ENCODE measurements around the gene GAS7.

GAS7 gene

DNA sequence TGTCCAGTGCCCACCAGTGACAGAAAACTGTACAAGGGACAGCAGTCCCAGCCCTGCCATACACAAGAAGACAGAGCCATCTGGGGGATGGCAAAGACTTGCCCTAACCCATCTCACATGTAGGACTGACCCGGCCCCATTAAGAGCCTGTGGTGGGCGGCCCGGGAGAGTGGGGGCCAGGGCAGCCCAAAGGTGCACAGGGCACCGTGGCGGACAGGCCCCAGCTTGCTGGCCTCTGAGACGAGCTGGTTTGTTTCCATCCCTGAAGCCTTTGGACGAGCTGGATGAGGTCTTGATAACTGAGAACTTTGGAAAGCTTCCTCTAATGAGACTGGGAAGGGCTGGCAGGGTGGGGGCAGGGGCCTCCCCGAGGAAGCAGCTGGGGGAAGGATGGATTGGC lies 282.3 kb downstream of the GAS7 start:
- no peak for DNase-seq (ENCODE audit: low read depth in 2 of 2)

DNA sequence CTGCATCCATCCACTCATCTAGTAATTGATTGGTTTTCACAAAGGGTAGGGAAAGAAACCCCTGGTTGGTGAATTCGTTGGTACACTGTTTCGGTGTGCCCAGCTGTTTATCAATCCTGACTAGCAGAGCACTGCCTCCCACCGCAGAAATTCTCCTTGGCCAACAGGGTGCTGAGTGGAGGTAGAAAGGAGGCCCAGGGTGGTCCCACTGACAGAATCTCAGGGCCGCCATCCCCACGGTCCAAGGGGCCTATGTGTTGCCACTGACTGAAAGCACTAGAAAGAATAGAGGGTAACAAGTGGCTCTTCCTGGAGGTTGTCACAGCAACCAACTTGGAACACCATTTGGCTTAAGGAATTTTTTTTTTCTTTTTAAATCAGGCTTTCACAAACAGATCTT lies 284.9 kb downstream of the GAS7 start:
- DNase-seq (ENCODE audit: low read depth in 2 of 2), result no peak

DNA sequence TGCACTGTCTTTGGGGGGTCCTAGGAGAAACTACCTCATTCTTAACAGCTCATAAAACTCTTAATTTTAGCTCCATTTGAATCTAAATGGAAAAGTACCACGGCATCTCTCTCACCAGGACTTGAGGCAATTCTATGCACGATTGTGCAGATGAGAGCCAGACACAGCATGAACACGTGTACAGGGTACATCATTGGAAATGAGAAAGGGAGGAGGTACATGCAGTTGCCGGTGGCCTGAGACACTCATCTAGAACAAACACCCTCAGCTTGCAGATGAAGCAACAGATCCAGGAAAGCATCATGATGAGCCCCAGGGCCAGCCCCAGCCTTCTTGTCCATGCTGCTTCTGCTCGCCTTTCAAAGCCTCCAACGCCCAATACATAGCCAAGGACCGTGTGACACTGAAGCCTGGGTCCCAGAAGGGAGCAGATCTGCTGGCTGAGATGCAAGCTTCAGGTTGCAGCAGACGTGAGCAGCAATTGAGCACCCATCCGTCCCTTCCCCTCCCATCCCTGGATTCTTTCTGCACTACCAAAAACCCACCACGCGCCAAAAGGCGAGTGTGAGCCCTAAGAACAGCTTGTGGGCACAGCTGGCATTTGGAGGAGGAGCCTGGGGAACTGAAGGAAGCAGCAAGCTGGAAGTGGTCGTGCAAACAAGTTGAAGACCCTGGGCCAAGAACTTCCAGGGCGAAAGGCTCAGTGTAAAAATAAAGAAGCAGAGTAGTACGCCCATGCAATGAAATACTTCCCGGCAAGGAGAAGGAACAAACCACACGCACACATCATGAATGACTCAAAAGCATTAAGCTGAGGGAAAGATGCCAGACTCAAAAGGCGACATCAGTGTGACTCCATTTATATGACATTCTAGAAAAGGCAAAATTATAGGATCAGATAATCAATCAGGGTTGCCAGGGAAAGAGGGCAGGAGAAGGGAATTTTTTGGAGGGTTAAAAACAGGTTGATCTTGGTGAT lies 286.0 kb downstream of the GAS7 start:
- no peak for DNase-seq (ENCODE audit: low read depth in 2 of 2)

DNA sequence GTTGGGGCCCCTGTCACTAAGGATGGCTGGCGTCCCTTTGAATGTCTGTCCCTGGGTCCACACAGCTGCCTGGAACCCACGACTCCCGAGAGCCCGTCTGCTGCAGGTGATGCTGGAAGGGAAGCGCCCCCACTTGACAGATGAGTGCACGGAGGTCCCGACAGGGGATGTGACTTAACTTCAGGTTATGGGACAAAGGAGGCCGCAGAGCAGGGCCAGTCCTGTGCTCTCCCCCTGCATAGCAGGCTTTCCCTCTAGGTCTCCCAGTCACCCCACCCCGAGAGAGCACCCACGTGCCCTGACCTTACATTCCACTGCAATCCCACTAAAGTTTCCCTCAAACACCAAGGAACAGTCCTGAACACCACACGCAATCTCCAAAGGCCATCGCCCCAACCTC lies 287.3 kb downstream of the GAS7 start:
- no peak for DNase-seq (ENCODE audit: low read depth in 2 of 2)

DNA sequence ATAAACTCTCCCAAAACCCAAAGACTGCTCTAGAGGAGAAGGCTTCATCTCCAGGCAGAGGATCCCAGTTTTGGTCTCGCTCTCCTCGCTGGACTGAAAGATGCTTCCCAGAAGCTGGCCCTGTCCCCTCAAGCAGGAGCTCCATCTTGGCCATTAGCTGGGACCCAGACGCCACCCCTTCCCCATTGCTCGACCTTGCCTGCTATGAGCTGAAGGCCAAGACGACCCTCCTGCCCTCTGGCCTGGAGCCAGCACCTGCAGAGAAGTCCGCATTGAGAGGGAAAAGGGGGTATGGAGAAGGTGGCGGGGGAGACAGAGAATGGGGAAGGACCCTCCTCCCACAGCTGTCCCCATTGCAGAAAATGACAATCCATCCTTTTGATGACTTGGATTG lies 289.8 kb downstream of the GAS7 start:
- no peak for DNase-seq (ENCODE audit: low read depth in 2 of 2)

DNA sequence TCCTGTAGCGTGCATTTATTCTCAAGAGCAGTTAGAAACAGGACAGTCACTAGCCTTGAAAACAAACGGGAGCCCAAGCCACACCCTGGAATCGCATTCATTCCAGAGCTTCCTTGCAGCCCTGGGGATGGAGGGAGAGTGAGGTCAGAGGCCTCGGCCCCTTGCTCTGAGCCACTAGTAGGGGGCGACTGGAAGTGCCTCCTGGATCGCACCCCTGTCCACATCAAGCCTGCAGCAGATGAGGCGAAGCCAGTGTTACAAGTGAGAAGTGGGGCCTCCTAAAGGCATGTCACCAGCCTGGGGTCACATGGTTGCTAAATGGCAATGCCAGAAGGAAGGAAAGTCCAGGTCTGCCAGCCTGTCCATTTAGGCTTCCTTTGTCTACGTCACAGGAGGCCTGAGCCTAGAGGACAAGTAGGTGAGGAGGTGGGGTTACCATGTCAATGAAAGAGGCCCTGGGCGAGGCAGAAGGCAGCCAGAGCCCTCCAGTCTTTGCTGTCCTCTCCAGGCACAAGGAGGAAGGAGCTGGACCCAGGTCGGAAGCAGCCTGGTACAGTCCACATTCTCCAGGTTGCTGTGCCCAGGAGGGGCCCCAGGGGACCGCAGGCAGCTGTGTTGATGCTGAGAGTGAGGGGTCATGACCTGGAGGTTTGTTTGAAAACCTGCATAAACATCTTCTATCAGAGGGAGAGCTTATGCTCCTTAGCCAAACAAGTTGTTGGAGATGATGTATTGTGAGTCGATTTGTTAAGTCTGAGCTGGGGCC lies 290.3 kb downstream of the GAS7 start:
- no peak for DNase-seq (ENCODE audit: low read depth in 2 of 2)

DNA sequence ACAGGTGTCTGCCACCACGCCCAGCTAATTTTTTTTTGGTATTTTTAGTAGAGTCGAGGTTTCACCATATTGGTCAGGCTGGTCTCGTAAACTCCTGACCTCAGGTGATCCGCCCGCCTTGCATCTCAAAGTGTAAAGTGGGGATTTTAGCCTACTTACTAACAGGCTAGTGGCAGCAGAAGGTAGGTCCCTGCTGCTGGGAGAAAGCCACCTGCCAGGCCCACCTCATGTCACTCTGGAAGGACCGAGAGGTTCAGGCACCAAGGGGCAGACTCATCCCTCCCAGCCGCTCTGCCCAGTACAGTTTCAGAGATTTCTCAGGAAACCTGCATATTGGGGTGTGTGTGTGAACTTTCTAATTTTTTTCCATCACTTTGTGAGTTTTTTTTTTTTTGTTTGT lies 291.3 kb downstream of the GAS7 start:
- DNase-seq (ENCODE audit: low read depth in 2 of 2), result no peak

DNA sequence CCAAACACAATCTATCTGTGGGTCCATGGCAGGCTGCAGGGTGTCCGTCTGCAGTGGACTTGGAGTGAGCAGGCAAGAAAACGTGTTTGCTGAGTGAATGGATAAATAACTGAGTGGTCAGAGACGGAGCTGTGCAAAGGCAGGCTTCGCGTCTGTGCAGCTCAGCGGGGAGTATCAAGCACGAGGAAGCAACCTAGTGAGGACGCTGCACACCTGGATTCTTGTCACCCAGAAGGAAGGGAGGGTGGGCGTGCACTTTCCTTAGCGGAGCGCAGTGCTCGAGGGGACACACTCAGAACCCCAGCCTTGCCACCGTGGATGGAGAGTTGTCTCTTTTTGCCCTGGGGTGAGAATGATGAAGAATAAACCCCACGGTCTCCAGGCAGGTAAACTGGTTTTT lies 291.8 kb downstream of the GAS7 start:
- no peak for DNase-seq (ENCODE audit: low read depth in 2 of 2)

DNA sequence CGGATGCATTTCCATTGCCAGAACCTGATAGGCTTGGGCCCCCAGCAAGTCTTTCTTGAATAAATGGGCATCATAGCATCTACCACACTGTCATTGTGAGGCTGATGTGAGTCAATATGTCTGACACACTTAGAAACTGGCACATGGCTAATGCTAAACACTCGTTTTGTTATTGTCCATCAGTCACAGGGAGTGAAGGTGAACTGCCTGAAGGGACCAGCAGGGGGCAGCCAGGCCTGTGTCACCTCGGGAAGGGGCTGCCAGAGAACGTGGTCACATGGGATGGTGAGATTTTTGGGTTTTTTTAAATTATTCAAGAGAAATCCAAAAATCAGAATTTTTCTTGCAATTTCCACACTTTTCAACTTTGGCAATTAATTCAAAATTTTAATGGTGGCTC lies 292.5 kb downstream of the GAS7 start:
- no peak for DNase-seq (ENCODE audit: low read depth in 2 of 2)

DNA sequence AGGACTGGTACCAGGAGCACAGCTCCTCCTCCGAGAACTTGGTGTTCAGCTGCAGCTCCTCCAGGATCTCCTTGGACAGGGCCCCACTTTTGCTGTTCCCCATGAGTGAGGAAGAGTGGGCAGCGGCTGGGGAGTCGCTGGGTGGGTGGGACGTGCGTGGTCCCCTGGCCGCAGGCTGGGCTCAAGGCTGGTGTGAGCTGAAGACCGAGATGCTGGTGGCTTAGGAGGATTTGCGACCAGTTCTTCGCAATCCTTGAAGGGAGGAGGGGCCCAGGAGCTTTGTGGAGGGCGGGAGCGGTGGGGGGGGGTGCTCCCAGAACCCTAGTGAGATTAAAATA lies 293.4 kb downstream of the GAS7 start, which contains the start of gene RCVRN:
RCVRN (minus strand) TSS at position 194 of the 338 bp plus-strand sequence; CDS start at position 103, 91 bp downstream.
- DNase-seq (ENCODE audit: low read depth in 2 of 2), result no peak

DNA sequence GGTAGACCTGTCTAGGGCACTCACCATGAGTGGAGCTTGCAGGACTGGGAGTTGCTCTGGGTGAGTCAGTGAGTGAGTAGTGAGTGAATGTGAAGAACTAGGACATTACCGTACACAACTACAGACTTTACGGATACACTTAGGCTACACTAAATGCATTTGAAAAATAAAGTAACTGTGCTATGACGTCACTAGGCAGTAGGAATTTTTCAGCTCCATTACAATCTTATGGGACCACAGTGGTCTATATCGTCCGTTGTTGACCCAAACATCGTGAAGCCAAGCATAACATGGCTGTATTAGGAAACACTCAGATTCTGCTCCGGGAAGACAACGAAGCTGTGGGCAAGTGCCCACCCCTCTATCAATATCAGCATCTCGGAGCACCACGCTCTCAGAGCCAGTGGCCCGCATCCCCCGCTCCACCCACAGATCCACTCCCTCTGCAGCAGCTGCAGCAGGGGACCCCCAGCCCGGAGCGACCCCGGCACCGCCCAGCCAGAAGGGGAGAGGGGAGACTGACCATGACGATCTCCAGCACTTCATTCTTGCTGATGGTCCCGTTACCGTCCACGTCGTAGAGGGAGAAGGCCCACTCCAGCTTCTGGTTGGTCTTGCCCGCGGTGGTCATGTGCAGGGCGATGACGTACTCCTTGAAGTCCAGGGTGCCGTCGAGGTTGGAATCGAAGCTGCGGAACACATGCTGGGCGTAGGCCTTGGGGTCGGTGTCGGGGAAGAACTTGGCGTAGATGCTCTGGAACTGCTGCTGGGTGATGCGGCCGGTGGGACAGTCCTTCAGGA lies 293.9 kb downstream of the GAS7 start:
- no peak for DNase-seq (ENCODE audit: low read depth in 2 of 2)

DNA sequence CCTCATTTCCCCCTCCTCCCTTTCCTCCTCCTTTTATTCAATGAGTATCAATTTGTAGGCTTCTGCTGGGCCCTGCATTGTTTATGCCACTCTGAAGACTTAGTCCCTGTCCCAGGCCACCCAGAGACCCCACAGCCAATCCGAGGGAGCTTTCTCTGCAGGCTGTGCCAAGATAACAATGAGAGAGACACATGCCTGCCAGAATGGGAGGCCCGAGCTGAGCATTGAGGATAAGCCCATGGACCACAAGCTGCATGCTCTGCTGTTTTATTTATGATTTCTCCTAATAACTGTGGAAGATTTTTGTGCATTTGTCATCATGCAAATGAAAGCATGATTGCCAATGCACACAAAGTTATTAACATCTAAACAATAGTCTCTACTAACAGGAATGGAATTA lies 296.3 kb downstream of the GAS7 start:
- DNase-seq (ENCODE audit: low read depth in 2 of 2), result no peak

DNA sequence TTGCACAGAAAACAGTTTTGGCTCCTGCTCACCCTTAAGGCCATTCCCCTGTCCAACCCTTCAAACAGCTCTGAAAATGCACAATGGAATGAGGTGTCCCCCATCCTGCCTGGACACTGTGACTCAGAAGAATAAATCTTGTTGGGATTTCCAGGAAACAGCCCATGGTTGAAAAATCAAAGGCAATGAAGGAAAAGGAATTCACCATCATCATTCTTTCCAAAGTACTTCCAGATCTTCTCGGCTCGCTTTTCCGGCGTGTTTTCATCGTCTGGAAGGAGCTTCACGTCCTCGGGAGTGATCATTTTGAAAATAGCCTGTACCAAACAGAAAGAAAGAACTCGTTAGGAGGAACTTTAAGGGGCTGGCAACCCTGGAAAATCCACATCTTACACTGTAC lies 297.6 kb downstream of the GAS7 start:
- DNase-seq (ENCODE audit: low read depth in 2 of 2), result no peak

DNA sequence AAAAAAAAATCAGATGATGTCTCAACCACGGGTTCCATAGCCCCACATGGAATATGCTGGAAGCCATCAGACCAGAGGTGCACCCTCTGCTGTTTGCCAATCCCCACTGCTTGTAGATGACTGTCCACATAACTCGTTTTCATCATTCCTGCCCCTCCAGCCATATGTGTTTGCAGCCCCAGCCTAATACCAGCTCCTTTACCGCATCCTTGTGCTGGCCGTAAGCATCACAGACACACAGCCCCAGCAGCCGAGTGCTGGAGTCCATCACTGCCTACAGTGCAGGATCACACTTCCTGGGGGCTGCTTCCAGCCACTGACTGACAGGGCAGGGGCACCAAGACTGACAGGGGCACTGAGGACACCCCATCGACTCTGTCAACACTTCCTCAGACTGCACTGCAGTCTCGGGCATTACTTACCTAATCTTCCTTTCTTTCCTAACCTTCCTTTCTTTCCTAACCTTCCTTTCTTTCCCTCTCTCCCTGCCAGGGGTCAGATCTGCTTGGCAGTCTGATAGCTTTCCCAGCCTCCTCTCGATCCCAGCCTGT lies 298.3 kb downstream of the GAS7 start:
- DNase-seq (ENCODE audit: low read depth in 2 of 2), result no peak

DNA sequence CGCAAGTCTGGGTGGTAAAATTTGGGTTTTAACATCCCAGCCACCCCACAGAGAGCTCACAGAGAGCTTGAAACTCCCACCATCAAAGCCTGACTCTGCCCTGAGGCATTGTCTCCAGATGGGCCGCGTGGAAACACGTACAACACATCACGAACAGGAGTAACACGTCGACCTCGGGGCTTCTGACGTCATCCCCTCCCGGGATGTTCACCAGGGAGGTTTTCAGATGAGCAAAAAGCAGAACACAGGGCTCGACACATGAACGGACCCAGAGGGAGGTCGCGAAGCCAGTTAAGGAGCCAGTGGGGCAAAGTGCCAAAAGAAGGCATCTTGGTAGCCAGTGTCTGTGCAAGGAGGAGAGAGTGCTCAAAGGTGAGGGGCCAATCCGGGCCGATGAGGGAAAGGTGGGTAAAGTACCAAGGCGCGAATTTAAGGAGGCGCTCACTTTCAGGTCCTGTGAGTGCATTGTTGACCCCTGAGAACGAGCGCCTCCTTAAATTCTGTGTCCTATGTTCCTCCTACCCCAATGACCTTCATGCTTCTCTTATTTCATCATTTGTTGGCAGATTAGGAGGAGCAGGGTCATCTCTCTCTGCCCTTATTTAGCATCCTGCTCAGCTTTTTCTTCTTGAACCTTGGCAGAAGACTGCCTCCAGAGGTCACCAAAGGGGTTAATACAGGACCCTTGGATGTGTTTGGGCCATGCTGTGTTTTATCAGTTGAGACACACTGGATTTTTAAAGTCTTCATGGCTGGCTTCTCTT lies 298.9 kb downstream of the GAS7 start:
- no peak for DNase-seq (ENCODE audit: low read depth in 2 of 2)

DNA sequence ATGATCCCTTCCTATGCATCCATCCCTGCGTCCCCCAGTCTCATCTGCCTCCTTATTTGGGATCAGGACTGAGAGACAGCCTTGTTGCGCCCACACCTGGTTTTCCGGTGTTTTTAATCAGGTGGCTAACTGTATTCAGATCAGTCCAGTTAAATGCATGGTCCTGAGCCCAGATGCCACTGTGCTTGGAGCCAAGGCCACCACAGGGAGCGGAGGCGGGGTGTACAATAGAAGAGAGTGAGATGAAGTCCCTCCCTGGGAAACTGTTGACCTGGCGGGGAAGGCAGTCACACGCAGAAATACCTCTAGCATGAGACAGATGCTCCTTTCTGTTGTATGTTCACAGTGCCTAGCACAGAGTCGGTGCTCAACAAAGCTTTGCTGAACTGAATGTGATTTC lies 299.6 kb downstream of the GAS7 start:
- DNase-seq (ENCODE audit: low read depth in 2 of 2), result no peak

DNA sequence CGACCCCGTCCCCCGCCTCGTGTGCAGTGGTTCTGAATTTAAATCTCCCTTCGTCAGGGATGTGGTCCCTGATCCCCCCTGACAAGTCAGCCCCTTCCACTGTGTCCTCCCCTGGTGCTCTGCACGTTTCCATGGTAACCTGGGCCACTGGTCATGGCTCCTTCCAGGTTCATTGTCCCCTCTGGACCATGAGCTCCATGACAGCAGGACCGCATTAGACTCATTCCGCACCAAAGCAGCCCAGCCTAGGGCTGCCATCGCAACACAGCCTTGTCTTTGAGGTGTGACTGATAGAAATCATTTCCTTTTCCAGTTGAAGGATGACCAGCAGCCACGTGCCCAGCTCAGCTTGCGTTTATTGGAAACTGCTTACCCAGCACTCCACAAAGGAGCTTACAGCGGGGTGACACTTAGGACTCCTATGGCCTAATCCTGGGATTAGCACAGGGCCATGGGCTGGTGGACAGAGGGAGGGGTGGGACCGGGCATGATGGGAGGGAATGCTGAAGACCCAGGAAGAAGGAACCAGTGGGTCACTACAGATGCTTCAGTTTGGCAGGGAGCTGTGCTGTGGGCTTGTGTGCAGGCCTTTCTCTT lies 300.9 kb downstream of the GAS7 start:
- no peak for DNase-seq (ENCODE audit: low read depth in 2 of 2)

DNA sequence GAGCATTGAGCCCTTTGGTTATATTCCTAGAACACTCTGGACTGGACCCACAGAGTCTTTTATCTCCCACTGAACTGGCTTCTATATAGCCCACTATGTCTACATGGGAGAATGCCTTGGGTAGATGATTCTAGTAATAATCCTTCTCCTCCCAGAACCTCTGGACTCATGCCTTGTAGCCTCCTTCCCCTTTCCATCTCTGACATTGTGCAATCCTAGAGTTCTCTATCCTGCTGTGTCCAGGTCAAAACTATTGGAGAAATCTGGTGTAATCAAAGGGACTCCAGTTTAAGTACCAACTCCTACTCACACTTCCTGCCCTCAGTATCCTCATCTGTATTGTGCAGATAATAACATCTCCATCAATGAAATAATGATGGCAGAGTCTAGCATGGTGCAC lies 302.5 kb downstream of the GAS7 start:
- no peak for DNase-seq (ENCODE audit: low read depth in 2 of 2)

DNA sequence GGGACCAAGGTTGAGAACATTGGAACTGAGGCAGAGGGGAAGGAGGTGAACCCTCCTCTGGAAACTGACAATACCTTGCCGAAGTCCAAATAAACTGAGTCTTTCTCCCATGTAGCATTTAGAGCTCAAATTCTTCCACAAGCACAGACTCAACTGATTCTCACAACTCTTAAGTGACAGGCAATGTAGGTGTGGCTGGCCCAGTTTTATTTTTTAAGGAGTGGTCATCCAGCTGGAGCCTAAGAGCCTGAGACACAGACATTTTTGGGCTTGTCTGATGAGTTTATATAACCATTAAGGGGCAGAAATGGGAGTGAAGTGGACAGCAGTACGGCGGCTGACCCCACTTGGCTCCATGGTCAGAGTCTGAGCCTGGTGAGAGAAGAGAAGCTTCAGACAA lies 304.2 kb downstream of the GAS7 start:
- no peak for DNase-seq (ENCODE audit: low read depth in 2 of 2)

DNA sequence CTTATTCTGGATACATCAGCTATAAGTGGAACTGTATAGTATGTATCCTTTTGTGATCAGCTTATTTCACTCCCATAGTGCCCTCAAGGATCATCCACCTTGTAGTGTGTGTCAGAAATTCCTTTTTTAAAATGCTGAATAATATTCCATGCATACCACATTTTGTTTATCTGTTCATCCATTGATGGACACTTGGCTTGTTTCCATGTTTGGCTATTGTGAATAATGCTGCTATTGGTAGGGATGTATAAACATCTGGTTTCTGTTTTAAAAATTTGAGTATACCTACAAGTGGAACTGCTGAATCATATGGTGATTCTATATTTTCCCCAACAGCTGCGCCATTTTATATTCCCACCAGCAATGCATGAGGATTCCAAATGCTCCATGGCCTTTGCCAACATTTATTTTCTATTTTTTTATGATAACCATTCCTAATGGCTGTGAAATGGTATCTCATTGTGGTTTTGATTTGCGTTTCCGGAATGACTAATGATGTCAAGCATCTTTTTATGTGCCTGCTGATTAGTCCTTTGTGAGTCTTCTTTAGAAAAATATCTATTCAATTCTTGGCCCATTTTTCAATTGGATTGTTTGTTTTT lies 304.9 kb downstream of the GAS7 start:
- no peak for DNase-seq (ENCODE audit: low read depth in 2 of 2)
